BE2C (cell line): ENCODE results near the gene ERG.

ENCODE experiments used
- DNase-seq: peaks from one replicate; pipeline ENCODE4 v3.0.0-alpha.2; 2020
- H3K27me3 ChIP-seq: fragments of 250-450 bp; sonication (Bioruptor Pico); 2 replicates; pipeline ENCODE4 v1.5.1; 2020; ENCODE audit warnings: mild to moderate bottlenecking
- H3K36me3 ChIP-seq: fragments of 250-450 bp; sonication (Bioruptor Pico); 2 replicates; pipeline ENCODE4 v1.5.1; 2020; ENCODE audit warnings: mild to moderate bottlenecking
- H3K4me1 ChIP-seq: fragments of 250-450 bp; sonication (Bioruptor Pico); 2 replicates; pipeline ENCODE4 v1.5.1; 2020
- H3K4me3 ChIP-seq: 2 replicates; pipeline ENCODE4 v1.5.1; 2011; ENCODE audit warnings: low read depth, low read length
- H3K9me3 ChIP-seq: fragments of 250-450 bp; sonication (Bioruptor Pico); 2 replicates; pipeline ENCODE4 v1.5.1; 2020
- CTCF ChIP-seq: IDR thresholded peaks from 2 replicates; pipeline ENCODE4 v1.5.1; 2012; ENCODE audit warnings: mild to moderate bottlenecking, low read depth, low read length

Gene ERG

GRCh38 chr21:38341546-38342012, 156.7 kb downstream of the ERG start:
- Histone ChIP-seq H3K4me3 (no peak overlapping the region), H3K27me3 (no peaks in the 10 kb centered on the region), H3K36me3 (no peaks in the 10 kb centered on the region), H3K9me3 (no peaks in the 10 kb centered on the region), H3K4me1 (no peaks in the 10 kb centered on the region)
- no peak for DNase-seq
- no peak for TF ChIP-seq CTCF

GRCh38 chr21:38340131-38340530, 158.1 kb downstream of the ERG start:
- Histone ChIP-seq H3K4me3 (no peak overlapping the region), H3K4me1 (no peaks in the 10 kb centered on the region), H3K27me3 (no peaks in the 10 kb centered on the region), H3K9me3 (no peaks in the 10 kb centered on the region), H3K36me3 (no peaks in the 10 kb centered on the region)
- no peak for TF ChIP-seq CTCF
- no peak for DNase-seq

GRCh38 chr21:38337793-38338192, 160.5 kb downstream of the ERG start:
- Histone ChIP-seq H3K9me3 (no peaks in the 10 kb centered on the region), H3K4me3 (no peak overlapping the region), H3K27me3 (no peaks in the 10 kb centered on the region), H3K4me1 (no peaks in the 10 kb centered on the region), H3K36me3 (no peaks in the 10 kb centered on the region)
- no peak for TF ChIP-seq CTCF
- no peak for DNase-seq

GRCh38 chr21:38334866-38335265, 163.4 kb downstream of the ERG start:
- no peak overlapping the region for H3K4me3 ChIP-seq
- no peaks in the 10 kb centered on the region for H3K4me1 ChIP-seq
- H3K36me3 ChIP-seq, result no peaks in the 10 kb centered on the region
- DNase-seq, result no peak
- H3K27me3 ChIP-seq, result no peaks in the 10 kb centered on the region
- no peak for TF ChIP-seq CTCF
- no peaks in the 10 kb centered on the region for H3K9me3 ChIP-seq

- H3K27me3 ChIP-seq, result no peaks in the 10 kb centered on the region
- no peaks in the 10 kb centered on the region for H3K36me3 ChIP-seq
- no peak for DNase-seq
- no peaks in the 10 kb centered on the region for H3K4me1 ChIP-seq
- H3K4me3 ChIP-seq, result no peak overlapping the region
- H3K9me3 ChIP-seq, result no peaks in the 10 kb centered on the region
- TF ChIP-seq CTCF, result no peak
These were observed 164.7 kb downstream of the ERG start for GRCh38 chr21:38333301-38334272.

- Histone ChIP-seq H3K9me3 (no peaks in the 10 kb centered on the region), H3K4me3 (no peak overlapping the region), H3K27me3 (no peaks in the 10 kb centered on the region), H3K36me3 (no peaks in the 10 kb centered on the region), H3K4me1 (no peaks in the 10 kb centered on the region)
- no peak for TF ChIP-seq CTCF
- DNase-seq, result no peak
These were observed 167.6 kb downstream of the ERG start for GRCh38 chr21:38330666-38331065.
